GM13977 (cell line): ENCODE results near the gene PDGFD.

Experiments used
- DNase-seq: peaks from one replicate; pipeline ENCODE4 v3.0.0; 2012; ENCODE audit warnings: low spot score
- CTCF ChIP-seq: IDR thresholded peaks from 2 replicates; pipeline ENCODE4 v1.5.1; 2012; ENCODE audit warnings: mild to moderate bottlenecking, control low read depth; ENCODE audit not compliant: insufficient read depth; ENCODE audit errors: extremely low read depth, missing control alignments
- in situ Hi-C: fragments of 300-500 bp; cut with MboI; formaldehyde crosslinking; loops from one replicate; pipeline ENCODE4 v1.12.0; 2022; ENCODE audit warnings: low sequenced_read_pairs, low pct_unique_long_range_greater_than_20kb, mixed read lengths, inconsistent platforms; ENCODE audit not compliant: unreplicated experiment

Gene PDGFD

GRCh38 chr11:103985041-103985440 lies 178.9 kb downstream of the PDGFD start:
- in situ Hi-C loops: no loop called here
- no peak for TF ChIP-seq CTCF

GRCh38 chr11:103980108-103980507 lies 183.8 kb downstream of the PDGFD start:
- TF ChIP-seq CTCF: no peak
- in situ Hi-C loops: no loop called here
- DNase-seq: no peak

More at GRCh38 chr11:103985041-103985440, 178.9 kb downstream of the PDGFD start:
- no peak for DNase-seq

GRCh38 chr11:103978616-103979595 lies 185.0 kb downstream of the PDGFD start:
- no peak for TF ChIP-seq CTCF
- DNase-seq: no peak
- in situ Hi-C loops: no loop called here

GRCh38 chr11:103972013-103972412 lies 191.9 kb downstream of the PDGFD start:
- no peak for DNase-seq
- in situ Hi-C loops: no loop called here
- TF ChIP-seq CTCF: no peak

GRCh38 chr11:103970701-103971249 lies 193.2 kb downstream of the PDGFD start:
- TF ChIP-seq CTCF: no peak
- no peak for DNase-seq
- in situ Hi-C loops: no loop called here

GRCh38 chr11:103968685-103969084 lies 195.3 kb downstream of the PDGFD start:
- TF ChIP-seq CTCF: no peak
- no peak for DNase-seq
- in situ Hi-C loops: no loop called here
